K562 (cell line): ENCODE results near the gene GLYAT. TPM values are rescaled to one million over a fixed set of nuclear protein-coding genes. Genes with fewer than 3 reads are reported as not detected.
A peak's percentile ranks its signal among the peaks of the same experiment; 100 is the strongest.

Experiments used
- ATAC-seq: fragments of 200-7000 bp; cut with Tn5 transposase; 3 replicates; pipeline ENCODE4 v1.9.1; 2020; ENCODE audit warnings: moderate library complexity
- BruUV-seq: library from RNA; stranded (reverse); fragments of 400-500 nt; replicated peaks from 2 replicates; lab custom pipeline; 2021; lab: Mats Ljungman, UMichigan
- CTCF ChIA-PET: fragments of 300-600 bp; formaldehyde crosslinking; extraction: SDS; loops from one replicate; lab custom pipeline; 2021; ENCODE audit warnings: low intra/inter-chr PET ratio; lab: Yijun Ruan, JAX
- POLR2A ChIA-PET: fragments of 300-600, 350-650 bp; sonication (Branson Sonifier 250); formaldehyde crosslinking; extraction: SDS; loops from one replicate; lab custom pipeline; 2021; ENCODE audit warnings: antibody characterized with exemption, inconsistent platforms; lab: Yijun Ruan, JAX
- DNase-seq, 4 experiments: peaks; one replicate each; pipeline versions ENCODE4 v3.0.0 to v3.0.0-alpha.2; 2011 to 2018; ENCODE audit warnings: low spot score in 3 of 4, mixed read lengths in 3 of 4; ENCODE audit errors: extremely low read depth in 1 of 4
- FAIRE-seq: peaks from 2 replicates; lab custom pipeline; 2011; peaks lifted over from hg19 to GRCh38; lab: Jason Lieb, UNC
- H2AFZ ChIP-seq: 2 replicates; pipeline ENCODE4 v1.6.0; 2011; ENCODE audit warnings: low read depth, low read length, control low read depth, inconsistent platforms
- H3K27ac ChIP-seq: fragments of 200-600 bp; 3 replicates; pipeline ENCODE4 v1.8.0; 2011; ENCODE audit warnings: low read depth, mild to moderate bottlenecking, control low read depth, inconsistent platforms, low read length, moderate library complexity, mixed read lengths; ENCODE audit errors: extremely low read depth
- H3K27me3 ChIP-seq, 2 experiments: fragments of 300-600 bp in 1 of 2; 2 replicates in 1 of 2; 3 replicates in 1 of 2; pipeline versions ENCODE4 v1.6.0 to v1.8.0; 2011; ENCODE audit warnings: inconsistent platforms in 2 of 2, low read length in 2 of 2, mild to moderate bottlenecking in 1 of 2, mixed read lengths in 1 of 2, moderate library complexity in 1 of 2; ENCODE audit not compliant: control insufficient read depth in 2 of 2, insufficient read depth in 2 of 2
- H3K36me3 ChIP-seq: fragments of 300-600 bp; 3 replicates; pipeline ENCODE4 v1.8.0; 2011; ENCODE audit warnings: mild to moderate bottlenecking, low read length, inconsistent platforms; ENCODE audit not compliant: control insufficient read depth, insufficient read depth
- H3K4me1 ChIP-seq, 2 experiments: fragments of 200-600 bp in 1 of 2; replicated peaks in 1 of 2; 2 replicates in 1 of 2; 3 replicates in 1 of 2; pipeline versions ENCODE4 v1.5.1 to v1.8.0; 2011; ENCODE audit warnings: inconsistent platforms in 2 of 2, low read length in 2 of 2, mild to moderate bottlenecking in 1 of 2, mixed read lengths in 1 of 2, moderate library complexity in 1 of 2; ENCODE audit not compliant: control insufficient read depth in 2 of 2, insufficient read depth in 2 of 2
- H3K4me2 ChIP-seq: 2 replicates; pipeline ENCODE4 v1.6.1; 2011; ENCODE audit warnings: low read length, control low read depth, inconsistent platforms, mixed read lengths; ENCODE audit not compliant: insufficient read depth
- H3K4me3 ChIP-seq: fragments of 200-600 bp; sonication (generic), shearing (Covaris generic); 2 replicates; pipeline ENCODE4 v1.5.1; 2016; ENCODE audit warnings: control low read depth, inconsistent platforms
- H3K79me2 ChIP-seq: fragments of 200-600 bp; 3 replicates; pipeline ENCODE4 v1.8.0; 2011; ENCODE audit warnings: low read length, inconsistent platforms; ENCODE audit not compliant: control insufficient read depth, insufficient read depth
- H3K9ac ChIP-seq, 2 experiments: 2 replicates each; pipeline versions ENCODE4 v1.6.0 to v1.6.1; 2011; ENCODE audit warnings: low read depth in 2 of 2, low read length in 2 of 2, control low read depth in 1 of 2, inconsistent platforms in 1 of 2, mild to moderate bottlenecking in 1 of 2, mixed read lengths in 1 of 2; ENCODE audit not compliant: insufficient read depth in 1 of 2
- H3K9me1 ChIP-seq: one replicate; pipeline ENCODE4 v1.6.0; 2011; ENCODE audit warnings: inconsistent platforms, mild to moderate bottlenecking, low read length, moderate library complexity; ENCODE audit not compliant: control insufficient read depth, insufficient read depth
- H3K9me3 ChIP-seq: replicated peaks from 2 replicates; pipeline ENCODE4 v1.5.1; 2011; ENCODE audit warnings: low read depth, low read length, inconsistent platforms; ENCODE audit not compliant: control insufficient read depth, insufficient read depth
- H4K20me1 ChIP-seq: replicated peaks from 2 replicates; pipeline ENCODE4 v1.6.1; 2011; ENCODE audit warnings: low read length, inconsistent platforms, mixed read lengths; ENCODE audit not compliant: control insufficient read depth, insufficient read depth
- BDP1 ChIP-seq: IDR thresholded peaks from 3 replicates; pipeline ENCODE4 v1.6.1; 2011; ENCODE audit not compliant: insufficient read length, insufficient read depth
- EHMT2 ChIP-seq: fragments of 450-650 bp; IDR thresholded peaks from 2 replicates; pipeline ENCODE4 v1.6.1; 2018; ENCODE audit warnings: antibody characterized with exemption
- HMG20A ChIP-seq: fragments of 450-650 bp; formaldehyde crosslinking; conservative IDR thresholded peaks from 2 replicates; pipeline ENCODE4 v1.4.0; 2020; ENCODE audit warnings: mild to moderate bottlenecking, mixed read lengths
- MCM2 ChIP-seq: fragments of 450-650 bp; IDR thresholded peaks from 2 replicates; pipeline ENCODE4 v1.6.1; 2017; ENCODE audit warnings: low read depth, mild to moderate bottlenecking
- MCM7 ChIP-seq, 2 experiments: fragments of 450-650 bp; IDR thresholded peaks; 2 replicates each; pipeline ENCODE4 v1.6.1; 2016 to 2018
- POLR2A ChIP-seq: fragments of 450-650 bp; conservative IDR thresholded peaks from 2 replicates; pipeline ENCODE4 v1.6.1; 2016
- RBM15 ChIP-seq: fragments of 200-400 bp; formaldehyde crosslinking; IDR thresholded peaks from 2 replicates; pipeline ENCODE4 v1.6.1; 2018; ENCODE audit warnings: mild to moderate bottlenecking, low read length, moderate library complexity; ENCODE audit not compliant: insufficient read depth
- SMARCE1 ChIP-seq: fragments of 450-650 bp; IDR thresholded peaks from 2 replicates; pipeline ENCODE4 v1.7.1; 2016; ENCODE audit warnings: mild to moderate bottlenecking
- TRIM24 ChIP-seq, 2 experiments: fragments of 450-650 bp; IDR thresholded peaks; 2 replicates each; pipeline ENCODE4 v1.6.1; 2016
- ZFP36 ChIP-seq: fragments of 150-350 bp; IDR thresholded peaks from 2 replicates; pipeline ENCODE4 v1.6.1; 2018; ENCODE audit warnings: low read length, low read depth; ENCODE audit not compliant: partially characterized antibody
- ZNF12 ChIP-seq: sonication (generic); formaldehyde crosslinking; IDR thresholded peaks from 2 replicates; pipeline ENCODE4 v1.4.0; 2020; ENCODE audit warnings: mild to moderate bottlenecking, missing genetic modification reagents
- ZNF133 ChIP-seq: fragments of 250-450 bp; sonication (Bioruptor Pico); IDR thresholded peaks from 2 replicates; pipeline ENCODE4 v1.4.0; 2020; ENCODE audit warnings: mild to moderate bottlenecking
- ZNF431 ChIP-seq: sonication (generic); formaldehyde crosslinking; IDR thresholded peaks from 2 replicates; pipeline ENCODE4 v1.8.0; 2022; ENCODE audit warnings: mild to moderate bottlenecking, missing genetic modification reagents
- ZNF696 ChIP-seq: fragments of 250-450 bp; sonication (Bioruptor Pico); conservative IDR thresholded peaks from 2 replicates; pipeline ENCODE4 v1.4.0; 2020; ENCODE audit warnings: mild to moderate bottlenecking, moderate library complexity
- ZNF77 ChIP-seq: fragments of 250-450 bp; sonication (Bioruptor Pico); IDR thresholded peaks from 2 replicates; pipeline ENCODE4 v1.5.0; 2020
- ZNF79 ChIP-seq: fragments of 250-450 bp; sonication (Bioruptor Pico); IDR thresholded peaks from 2 replicates; pipeline ENCODE4 v1.4.0; 2020; ENCODE audit warnings: low read depth, mild to moderate bottlenecking, moderate library complexity
- in situ Hi-C: fragments of 300-500 bp; cut with MboI; formaldehyde crosslinking; loops from 4 replicates; pipeline ENCODE4 v1.15.0; 2018; ENCODE audit warnings: inconsistent platforms, mixed read lengths
- intact Hi-C: fragments of 100-400 bp; cut with micrococcal nuclease; formaldehyde crosslinking; loops from 2 replicates; pipeline ENCODE4 v1.14.2; 2022
- polyA plus RNA-seq, 8 experiments: library from polyadenylated mRNA; depleted of rRNA in 4 of 8; stranded (reverse) in 5 of 8; unstranded in 3 of 8; fragments of >200 nt; fragmentation: Nextera tagmentation in 2 of 8; fragmentation: Illumina TruSeq in 1 of 8; extraction: Ambion mirVana in 2 of 8; extraction: Trizol in 1 of 8; gene quantifications; 2 replicates each; pipeline versions ENCODE4 v1.2.1 to v1.2.3, GENCODE V29; 2011 to 2014; ENCODE audit warnings: inconsistent platforms in 1 of 8, missing spikeins in 1 of 8
- total RNA-seq, 7 experiments: library from RNA; depleted of rRNA in 6 of 7; stranded (reverse); fragments of >200 nt in 6 of 7; fragmentation: Illumina TruSeq in 2 of 7; extraction: Trizol in 2 of 7; gene quantifications; 2 replicates each; pipeline versions ENCODE4 v1.2.1 to v1.2.3, GENCODE V29; 2011 to 2021; ENCODE audit warnings: low replicate concordance in 1 of 7
- TF ChIP-seq, protein P1 (sequence below): sonication (generic); formaldehyde crosslinking; IDR thresholded peaks from 2 replicates; pipeline ENCODE4 v1.5.0; 2020; ENCODE audit warnings: missing genetic modification reagents
- TF ChIP-seq, protein P2 (sequence below): fragments of 450-650 bp; IDR thresholded peaks from 2 replicates; pipeline ENCODE4 v1.6.1; 2016; ENCODE audit warnings: mild to moderate bottlenecking
- TF ChIP-seq, protein P3 (sequence below): fragments of 450-650 bp; IDR thresholded peaks from 2 replicates; pipeline ENCODE4 v1.6.1; 2018; ENCODE audit not compliant: partially characterized antibody

The GLYAT gene
- total and polyA plus RNA-seq, 9 of the 15 experiments (the other 6 are each of a cell fraction or from before 2014, with no cell fraction given) = not detected

DNA sequence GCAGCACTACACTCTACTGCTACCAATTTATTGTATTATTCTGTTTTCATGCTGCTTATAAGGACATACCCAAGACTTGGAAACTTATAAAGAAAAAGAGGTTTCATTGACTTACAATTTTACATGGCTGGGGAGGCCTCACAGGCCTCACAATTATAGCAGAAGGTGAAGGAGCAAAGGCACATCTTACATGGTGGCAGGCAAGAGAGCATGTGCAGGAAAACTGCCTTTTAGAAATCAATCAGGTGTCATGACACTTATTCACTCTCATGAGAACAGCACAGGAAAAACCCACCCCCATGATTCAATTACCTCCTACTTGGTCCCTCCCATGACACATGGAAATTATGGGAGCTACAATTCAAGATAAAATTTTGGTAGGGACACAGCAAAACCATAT lies 49.6 kb upstream of the GLYAT start:
- no TSS peak for BruUV-seq
- H3K4me3 ChIP-seq = no peak overlapping the region
- POLR2A ChIA-PET = no interaction called here
- no peak overlapping the region for H2AFZ ChIP-seq
- no peak overlapping the region for H3K9ac ChIP-seq
- FAIRE-seq = no peak
- H3K4me1 ChIP-seq = peaks cover 0 to 13% of the 10 kb centered on the region in 2 experiments; a peak in 3 of 5 replicates
- H3K9me3 ChIP-seq = peaks cover 15% of the 10 kb centered on the region
- no peaks in the 10 kb centered on the region for H3K79me2 ChIP-seq
- in situ Hi-C loops (loop anchor here (10.0 kb wide), 1 partner anchor 107 kb away; no protein-coding TSS in a partner anchor), intact Hi-C loops (no loop called here)
- no peaks in the 10 kb centered on the region for H4K20me1 ChIP-seq
- no peak for DNase-seq
- H3K27me3 ChIP-seq = no peaks in the 10 kb centered on the region
- H3K4me2 ChIP-seq = no peak overlapping the region
- H3K36me3 ChIP-seq = peaks cover 4% of the 10 kb centered on the region; the same call in 2 of the 3 replicates
- no peak for ATAC-seq
- H3K27ac ChIP-seq = no peak overlapping the region
- H3K9me1 ChIP-seq = no peaks in the 10 kb centered on the region
- CTCF ChIA-PET = no interaction called here
- TF ChIP-seq ZNF696 (CRISPR knock-in tag) (no peak), ZNF12 (CRISPR knock-in tag) (no peak), POLR2A (no peak), ZNF431 (CRISPR knock-in tag) (peak; percentile 71; the same call in 1 of the 2 replicates), ZNF79 (CRISPR knock-in tag) (no peak), MCM7 (IDR thresholded peaks at IDR 0.05) (no peak), TRIM24 (IDR thresholded peaks at IDR 0.05) (0 out of 4 replicates have a peak, but pooled peaks of 1 of the 2 experiments have one; percentile 13), RBM15 (no peak), ZNF133 (CRISPR knock-in tag) (no peak), ZFP36 (peak; percentile 51), MCM2 (no peak), ZNF77 (no peak), HMG20A (CRISPR knock-in tag) (no peak), SMARCE1 (no peak), BDP1 (no peak), EHMT2 (no peak)
- TF ChIP-seq, protein P1, sequence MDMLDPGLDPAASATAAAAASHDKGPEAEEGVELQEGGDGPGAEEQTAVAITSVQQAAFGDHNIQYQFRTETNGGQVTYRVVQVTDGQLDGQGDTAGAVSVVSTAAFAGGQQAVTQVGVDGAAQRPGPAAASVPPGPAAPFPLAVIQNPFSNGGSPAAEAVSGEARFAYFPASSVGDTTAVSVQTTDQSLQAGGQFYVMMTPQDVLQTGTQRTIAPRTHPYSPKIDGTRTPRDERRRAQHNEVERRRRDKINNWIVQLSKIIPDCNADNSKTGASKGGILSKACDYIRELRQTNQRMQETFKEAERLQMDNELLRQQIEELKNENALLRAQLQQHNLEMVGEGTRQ (CRISPR knock-in tag) = no peak
- TF ChIP-seq, protein P2, sequence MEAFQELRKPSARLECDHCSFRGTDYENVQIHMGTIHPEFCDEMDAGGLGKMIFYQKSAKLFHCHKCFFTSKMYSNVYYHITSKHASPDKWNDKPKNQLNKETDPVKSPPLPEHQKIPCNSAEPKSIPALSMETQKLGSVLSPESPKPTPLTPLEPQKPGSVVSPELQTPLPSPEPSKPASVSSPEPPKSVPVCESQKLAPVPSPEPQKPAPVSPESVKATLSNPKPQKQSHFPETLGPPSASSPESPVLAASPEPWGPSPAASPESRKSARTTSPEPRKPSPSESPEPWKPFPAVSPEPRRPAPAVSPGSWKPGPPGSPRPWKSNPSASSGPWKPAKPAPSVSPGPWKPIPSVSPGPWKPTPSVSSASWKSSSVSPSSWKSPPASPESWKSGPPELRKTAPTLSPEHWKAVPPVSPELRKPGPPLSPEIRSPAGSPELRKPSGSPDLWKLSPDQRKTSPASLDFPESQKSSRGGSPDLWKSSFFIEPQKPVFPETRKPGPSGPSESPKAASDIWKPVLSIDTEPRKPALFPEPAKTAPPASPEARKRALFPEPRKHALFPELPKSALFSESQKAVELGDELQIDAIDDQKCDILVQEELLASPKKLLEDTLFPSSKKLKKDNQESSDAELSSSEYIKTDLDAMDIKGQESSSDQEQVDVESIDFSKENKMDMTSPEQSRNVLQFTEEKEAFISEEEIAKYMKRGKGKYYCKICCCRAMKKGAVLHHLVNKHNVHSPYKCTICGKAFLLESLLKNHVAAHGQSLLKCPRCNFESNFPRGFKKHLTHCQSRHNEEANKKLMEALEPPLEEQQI = no peak
- TF ChIP-seq, protein P3, sequence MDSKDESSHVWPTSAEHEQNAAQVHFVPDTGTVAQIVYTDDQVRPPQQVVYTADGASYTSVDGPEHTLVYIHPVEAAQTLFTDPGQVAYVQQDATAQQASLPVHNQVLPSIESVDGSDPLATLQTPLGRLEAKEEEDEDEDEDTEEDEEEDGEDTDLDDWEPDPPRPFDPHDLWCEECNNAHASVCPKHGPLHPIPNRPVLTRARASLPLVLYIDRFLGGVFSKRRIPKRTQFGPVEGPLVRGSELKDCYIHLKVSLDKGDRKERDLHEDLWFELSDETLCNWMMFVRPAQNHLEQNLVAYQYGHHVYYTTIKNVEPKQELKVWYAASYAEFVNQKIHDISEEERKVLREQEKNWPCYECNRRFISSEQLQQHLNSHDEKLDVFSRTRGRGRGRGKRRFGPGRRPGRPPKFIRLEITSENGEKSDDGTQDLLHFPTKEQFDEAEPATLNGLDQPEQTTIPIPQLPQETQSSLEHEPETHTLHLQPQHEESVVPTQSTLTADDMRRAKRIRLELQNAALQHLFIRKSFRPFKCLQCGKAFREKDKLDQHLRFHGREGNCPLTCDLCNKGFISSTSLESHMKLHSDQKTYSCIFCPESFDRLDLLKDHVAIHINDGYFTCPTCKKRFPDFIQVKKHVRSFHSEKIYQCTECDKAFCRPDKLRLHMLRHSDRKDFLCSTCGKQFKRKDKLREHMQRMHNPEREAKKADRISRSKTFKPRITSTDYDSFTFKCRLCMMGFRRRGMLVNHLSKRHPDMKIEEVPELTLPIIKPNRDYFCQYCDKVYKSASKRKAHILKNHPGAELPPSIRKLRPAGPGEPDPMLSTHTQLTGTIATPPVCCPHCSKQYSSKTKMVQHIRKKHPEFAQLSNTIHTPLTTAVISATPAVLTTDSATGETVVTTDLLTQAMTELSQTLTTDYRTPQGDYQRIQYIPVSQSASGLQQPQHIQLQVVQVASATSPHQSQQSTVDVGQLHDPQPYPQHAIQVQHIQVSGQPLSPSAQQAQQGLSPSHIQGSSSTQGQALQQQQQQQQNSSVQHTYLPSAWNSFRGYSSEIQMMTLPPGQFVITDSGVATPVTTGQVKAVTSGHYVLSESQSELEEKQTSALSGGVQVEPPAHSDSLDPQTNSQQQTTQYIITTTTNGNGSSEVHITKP = peak; percentile 17
